Measurements from ENCODE around the gene ALCAM.

Gene ALCAM

DNA sequence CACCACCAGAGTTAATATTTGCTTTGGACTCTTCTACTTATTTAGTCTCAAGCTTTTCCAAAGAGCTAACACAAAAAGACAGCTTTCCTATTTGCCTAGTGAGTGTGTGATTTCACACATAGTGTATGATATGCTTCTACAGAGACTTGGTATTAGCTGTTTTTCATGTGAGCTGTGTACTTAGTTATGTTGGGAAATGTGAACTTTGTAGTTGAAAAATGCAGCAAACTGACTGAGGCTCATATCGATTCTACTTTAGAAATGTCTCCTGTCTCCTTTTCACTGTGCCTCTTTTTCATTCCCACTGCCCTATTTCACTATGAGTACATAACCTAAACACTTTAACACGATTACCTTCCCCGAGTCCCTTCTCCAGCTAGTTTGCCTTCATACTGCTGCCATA is 136.5 kb downstream of the ALCAM start:
- no peak for ATAC-seq
- TF ChIP-seq CSDC2 (CRISPR knock-in tag; IDR thresholded peaks at IDR 0.05): no peak
- no peak for TF ChIP-seq ZFP30 (CRISPR knock-in tag; IDR thresholded peaks at IDR 0.05)
- no peak for TF ChIP-seq RARB (CRISPR knock-in tag; IDR thresholded peaks at IDR 0.05)
- no peak for TF ChIP-seq ARNTL (CRISPR knock-in tag; IDR thresholded peaks at IDR 0.05; ENCODE audit: borderline replicate concordance, low read depth)
- TF ChIP-seq, protein P1, sequence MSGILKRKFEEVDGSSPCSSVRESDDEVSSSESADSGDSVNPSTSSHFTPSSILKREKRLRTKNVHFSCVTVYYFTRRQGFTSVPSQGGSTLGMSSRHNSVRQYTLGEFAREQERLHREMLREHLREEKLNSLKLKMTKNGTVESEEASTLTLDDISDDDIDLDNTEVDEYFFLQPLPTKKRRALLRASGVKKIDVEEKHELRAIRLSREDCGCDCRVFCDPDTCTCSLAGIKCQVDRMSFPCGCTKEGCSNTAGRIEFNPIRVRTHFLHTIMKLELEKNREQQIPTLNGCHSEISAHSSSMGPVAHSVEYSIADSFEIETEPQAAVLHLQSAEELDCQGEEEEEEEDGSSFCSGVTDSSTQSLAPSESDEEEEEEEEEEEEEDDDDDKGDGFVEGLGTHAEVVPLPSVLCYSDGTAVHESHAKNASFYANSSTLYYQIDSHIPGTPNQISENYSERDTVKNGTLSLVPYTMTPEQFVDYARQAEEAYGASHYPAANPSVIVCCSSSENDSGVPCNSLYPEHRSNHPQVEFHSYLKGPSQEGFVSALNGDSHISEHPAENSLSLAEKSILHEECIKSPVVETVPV (CRISPR knock-in tag; IDR thresholded peaks at IDR 0.05): no peak
- TF ChIP-seq PPARA (CRISPR knock-in tag; IDR thresholded peaks at IDR 0.05; ENCODE audit: borderline replicate concordance): no peak
- TF ChIP-seq TOX (CRISPR knock-in tag; IDR thresholded peaks at IDR 0.05; ENCODE audit: borderline replicate concordance): no peak
- no peak for TF ChIP-seq SNAI2 (CRISPR knock-in tag; IDR thresholded peaks at IDR 0.05)
- TF ChIP-seq OSR1 (CRISPR knock-in tag; IDR thresholded peaks at IDR 0.05): no peak

DNA sequence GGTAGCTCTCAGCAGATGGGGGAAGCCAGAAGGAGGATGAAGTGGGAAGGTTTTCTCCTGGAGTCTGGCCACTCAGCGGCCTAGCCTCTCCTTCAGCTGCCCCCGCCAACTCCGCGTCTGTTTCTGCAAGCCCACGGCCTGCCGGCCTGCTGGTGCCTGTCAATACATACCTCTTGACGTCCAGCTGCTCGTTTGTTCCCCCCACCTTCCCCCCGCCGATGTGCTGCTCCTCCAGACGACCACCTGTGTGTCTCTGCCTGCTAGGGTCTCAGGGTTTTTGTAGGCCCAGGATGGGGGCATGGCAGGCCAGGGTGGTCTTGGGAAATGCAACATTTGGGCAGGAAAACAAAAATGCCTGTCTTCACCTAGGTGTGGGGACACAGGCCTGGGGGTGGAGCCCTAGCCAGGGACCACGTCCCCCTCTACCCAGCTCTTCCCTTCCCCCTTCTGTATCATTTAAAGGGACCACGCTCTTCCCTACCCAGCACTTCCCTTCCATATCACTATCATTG is 137.8 kb downstream of the ALCAM start:
- no peak for ATAC-seq
- TF ChIP-seq, protein P2, sequence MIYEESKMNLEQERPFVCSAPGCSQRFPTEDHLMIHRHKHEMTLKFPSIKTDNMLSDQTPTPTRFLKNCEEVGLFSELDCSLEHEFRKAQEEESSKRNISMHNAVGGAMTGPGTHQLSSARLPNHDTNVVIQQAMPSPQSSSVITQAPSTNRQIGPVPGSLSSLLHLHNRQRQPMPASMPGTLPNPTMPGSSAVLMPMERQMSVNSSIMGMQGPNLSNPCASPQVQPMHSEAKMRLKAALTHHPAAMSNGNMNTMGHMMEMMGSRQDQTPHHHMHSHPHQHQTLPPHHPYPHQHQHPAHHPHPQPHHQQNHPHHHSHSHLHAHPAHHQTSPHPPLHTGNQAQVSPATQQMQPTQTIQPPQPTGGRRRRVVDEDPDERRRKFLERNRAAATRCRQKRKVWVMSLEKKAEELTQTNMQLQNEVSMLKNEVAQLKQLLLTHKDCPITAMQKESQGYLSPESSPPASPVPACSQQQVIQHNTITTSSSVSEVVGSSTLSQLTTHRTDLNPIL (CRISPR knock-in tag; IDR thresholded peaks at IDR 0.05; ENCODE audit: low read depth): no peak
- TF ChIP-seq, protein P3, sequence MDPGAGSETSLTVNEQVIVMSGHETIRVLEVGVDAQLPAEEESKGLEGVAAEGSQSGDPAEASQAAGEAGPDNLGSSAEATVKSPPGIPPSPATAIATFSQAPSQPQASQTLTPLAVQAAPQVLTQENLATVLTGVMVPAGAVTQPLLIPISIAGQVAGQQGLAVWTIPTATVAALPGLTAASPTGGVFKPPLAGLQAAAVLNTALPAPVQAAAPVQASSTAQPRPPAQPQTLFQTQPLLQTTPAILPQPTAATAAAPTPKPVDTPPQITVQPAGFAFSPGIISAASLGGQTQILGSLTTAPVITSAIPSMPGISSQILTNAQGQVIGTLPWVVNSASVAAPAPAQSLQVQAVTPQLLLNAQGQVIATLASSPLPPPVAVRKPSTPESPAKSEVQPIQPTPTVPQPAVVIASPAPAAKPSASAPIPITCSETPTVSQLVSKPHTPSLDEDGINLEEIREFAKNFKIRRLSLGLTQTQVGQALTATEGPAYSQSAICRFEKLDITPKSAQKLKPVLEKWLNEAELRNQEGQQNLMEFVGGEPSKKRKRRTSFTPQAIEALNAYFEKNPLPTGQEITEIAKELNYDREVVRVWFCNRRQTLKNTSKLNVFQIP (CRISPR knock-in tag; IDR thresholded peaks at IDR 0.05; ENCODE audit: borderline replicate concordance, low read depth): no peak
- TF ChIP-seq, protein P4, sequence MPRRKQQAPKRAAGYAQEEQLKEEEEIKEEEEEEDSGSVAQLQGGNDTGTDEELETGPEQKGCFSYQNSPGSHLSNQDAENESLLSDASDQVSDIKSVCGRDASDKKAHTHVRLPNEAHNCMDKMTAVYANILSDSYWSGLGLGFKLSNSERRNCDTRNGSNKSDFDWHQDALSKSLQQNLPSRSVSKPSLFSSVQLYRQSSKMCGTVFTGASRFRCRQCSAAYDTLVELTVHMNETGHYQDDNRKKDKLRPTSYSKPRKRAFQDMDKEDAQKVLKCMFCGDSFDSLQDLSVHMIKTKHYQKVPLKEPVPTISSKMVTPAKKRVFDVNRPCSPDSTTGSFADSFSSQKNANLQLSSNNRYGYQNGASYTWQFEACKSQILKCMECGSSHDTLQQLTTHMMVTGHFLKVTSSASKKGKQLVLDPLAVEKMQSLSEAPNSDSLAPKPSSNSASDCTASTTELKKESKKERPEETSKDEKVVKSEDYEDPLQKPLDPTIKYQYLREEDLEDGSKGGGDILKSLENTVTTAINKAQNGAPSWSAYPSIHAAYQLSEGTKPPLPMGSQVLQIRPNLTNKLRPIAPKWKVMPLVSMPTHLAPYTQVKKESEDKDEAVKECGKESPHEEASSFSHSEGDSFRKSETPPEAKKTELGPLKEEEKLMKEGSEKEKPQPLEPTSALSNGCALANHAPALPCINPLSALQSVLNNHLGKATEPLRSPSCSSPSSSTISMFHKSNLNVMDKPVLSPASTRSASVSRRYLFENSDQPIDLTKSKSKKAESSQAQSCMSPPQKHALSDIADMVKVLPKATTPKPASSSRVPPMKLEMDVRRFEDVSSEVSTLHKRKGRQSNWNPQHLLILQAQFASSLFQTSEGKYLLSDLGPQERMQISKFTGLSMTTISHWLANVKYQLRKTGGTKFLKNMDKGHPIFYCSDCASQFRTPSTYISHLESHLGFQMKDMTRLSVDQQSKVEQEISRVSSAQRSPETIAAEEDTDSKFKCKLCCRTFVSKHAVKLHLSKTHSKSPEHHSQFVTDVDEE (CRISPR knock-in tag; IDR thresholded peaks at IDR 0.05): no peak
- TF ChIP-seq ZC3H10 (CRISPR knock-in tag; IDR thresholded peaks at IDR 0.05) (no peak), SNAI2 (CRISPR knock-in tag; IDR thresholded peaks at IDR 0.05) (no peak), ISL1 (CRISPR knock-in tag; IDR thresholded peaks at IDR 0.05) (no peak), ARNTL (CRISPR knock-in tag; IDR thresholded peaks at IDR 0.05; ENCODE audit: borderline replicate concordance, low read depth) (no peak), RARB (CRISPR knock-in tag; IDR thresholded peaks at IDR 0.05) (no peak), CSDC2 (CRISPR knock-in tag; IDR thresholded peaks at IDR 0.05) (no peak), BACH2 (CRISPR knock-in tag; IDR thresholded peaks at IDR 0.05; ENCODE audit: borderline replicate concordance) (no peak), ESRRG (CRISPR knock-in tag; IDR thresholded peaks at IDR 0.05) (no peak), GLIS3 (CRISPR knock-in tag; IDR thresholded peaks at IDR 0.05) (no peak), TCF4 (CRISPR knock-in tag; IDR thresholded peaks at IDR 0.05; ENCODE audit: borderline replicate concordance) (no peak)

DNA sequence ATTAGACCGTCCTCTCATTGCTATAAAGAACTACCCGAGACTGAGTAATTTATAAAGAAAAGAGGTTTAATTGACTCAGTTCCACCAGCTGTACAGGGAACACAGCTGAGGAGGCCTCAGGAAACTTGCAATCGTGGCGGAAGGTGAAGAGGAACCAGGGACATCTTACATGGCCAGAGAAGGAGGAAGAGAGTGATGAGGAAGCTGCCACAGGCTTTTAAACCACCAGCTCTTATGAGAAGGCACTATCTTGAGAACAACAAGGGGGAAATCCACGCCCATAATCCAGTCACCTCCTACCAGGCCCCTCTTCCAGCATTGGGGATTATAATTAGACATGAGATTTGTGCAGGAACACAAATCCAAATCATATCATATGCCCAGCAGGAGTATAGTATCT is 138.5 kb downstream of the ALCAM start:
- TF ChIP-seq ZNF70 (CRISPR knock-in tag; IDR thresholded peaks at IDR 0.05) (no peak), ZFP30 (CRISPR knock-in tag; IDR thresholded peaks at IDR 0.05) (no peak), GLIS3 (CRISPR knock-in tag; IDR thresholded peaks at IDR 0.05) (no peak), ESRRG (CRISPR knock-in tag; IDR thresholded peaks at IDR 0.05) (no peak), ZC3H10 (CRISPR knock-in tag; IDR thresholded peaks at IDR 0.05) (no peak), OSR1 (CRISPR knock-in tag; IDR thresholded peaks at IDR 0.05) (no peak), RARB (CRISPR knock-in tag; IDR thresholded peaks at IDR 0.05) (no peak), TOX (CRISPR knock-in tag; IDR thresholded peaks at IDR 0.05; ENCODE audit: borderline replicate concordance) (no peak), SNAI2 (CRISPR knock-in tag; IDR thresholded peaks at IDR 0.05) (no peak), CSDC2 (CRISPR knock-in tag; IDR thresholded peaks at IDR 0.05) (no peak), ZNF8 (CRISPR knock-in tag; IDR thresholded peaks at IDR 0.05) (no peak), PPARA (CRISPR knock-in tag; IDR thresholded peaks at IDR 0.05; ENCODE audit: borderline replicate concordance) (no peak), ARNTL (CRISPR knock-in tag; IDR thresholded peaks at IDR 0.05; ENCODE audit: borderline replicate concordance, low read depth) (no peak), ZFP3 (CRISPR knock-in tag; IDR thresholded peaks at IDR 0.05) (no peak), BACH2 (CRISPR knock-in tag; IDR thresholded peaks at IDR 0.05; ENCODE audit: borderline replicate concordance) (no peak)
- TF ChIP-seq, protein P1 (CRISPR knock-in tag; IDR thresholded peaks at IDR 0.05): no peak
- TF ChIP-seq, protein P4 (CRISPR knock-in tag; IDR thresholded peaks at IDR 0.05): no peak
- TF ChIP-seq, protein P5, sequence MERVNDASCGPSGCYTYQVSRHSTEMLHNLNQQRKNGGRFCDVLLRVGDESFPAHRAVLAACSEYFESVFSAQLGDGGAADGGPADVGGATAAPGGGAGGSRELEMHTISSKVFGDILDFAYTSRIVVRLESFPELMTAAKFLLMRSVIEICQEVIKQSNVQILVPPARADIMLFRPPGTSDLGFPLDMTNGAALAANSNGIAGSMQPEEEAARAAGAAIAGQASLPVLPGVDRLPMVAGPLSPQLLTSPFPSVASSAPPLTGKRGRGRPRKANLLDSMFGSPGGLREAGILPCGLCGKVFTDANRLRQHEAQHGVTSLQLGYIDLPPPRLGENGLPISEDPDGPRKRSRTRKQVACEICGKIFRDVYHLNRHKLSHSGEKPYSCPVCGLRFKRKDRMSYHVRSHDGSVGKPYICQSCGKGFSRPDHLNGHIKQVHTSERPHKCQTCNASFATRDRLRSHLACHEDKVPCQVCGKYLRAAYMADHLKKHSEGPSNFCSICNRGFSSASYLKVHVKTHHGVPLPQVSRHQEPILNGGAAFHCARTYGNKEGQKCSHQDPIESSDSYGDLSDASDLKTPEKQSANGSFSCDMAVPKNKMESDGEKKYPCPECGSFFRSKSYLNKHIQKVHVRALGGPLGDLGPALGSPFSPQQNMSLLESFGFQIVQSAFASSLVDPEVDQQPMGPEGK (CRISPR knock-in tag; IDR thresholded peaks at IDR 0.05; ENCODE audit: borderline replicate concordance): no peak
- ATAC-seq: no peak

All from SK-N-SH treated with all-trans-retinoic acid at 6 μM for 48 hours (cell line).